DOHH2 (cell line): ENCODE results near the gene GKN1.

ENCODE experiments used
- H3F3A ChIP-seq: fragments of 200-600 bp; sonication (generic), shearing (Covaris generic); 2 replicates; pipeline ENCODE4 v1.6.0; 2016; ENCODE audit warnings: antibody characterized with exemption, mild to moderate bottlenecking; ENCODE audit not compliant: control insufficient read depth, insufficient read depth
- H3K27ac ChIP-seq: fragments of 200-600 bp; sonication (generic); 2 replicates; pipeline ENCODE4 v1.5.1; 2014; ENCODE audit warnings: low read depth, mild to moderate bottlenecking, low read length, moderate library complexity
- H3K27me3 ChIP-seq: fragments of 200-600 bp; sonication (generic); 2 replicates; pipeline ENCODE4 v1.6.1; 2014; ENCODE audit warnings: mild to moderate bottlenecking, low read length, mixed read lengths; ENCODE audit not compliant: control insufficient read depth
- H3K36me3 ChIP-seq: fragments of 200-600 bp; sonication (generic); 2 replicates; pipeline ENCODE4 v1.6.1; 2014; ENCODE audit warnings: mild to moderate bottlenecking, low read length, moderate library complexity, mixed read lengths; ENCODE audit not compliant: control insufficient read depth
- H3K4me1 ChIP-seq: fragments of 200-600 bp; sonication (generic); 2 replicates; pipeline ENCODE4 v1.6.1; 2014; ENCODE audit warnings: mild to moderate bottlenecking, low read length, mixed read lengths; ENCODE audit not compliant: control insufficient read depth
- H3K4me2 ChIP-seq: fragments of 200-600 bp; sonication (generic); 2 replicates; pipeline ENCODE4 v1.6.0; 2014; ENCODE audit warnings: mild to moderate bottlenecking, low read length, moderate library complexity
- H3K4me3 ChIP-seq: fragments of 200-600 bp; sonication (generic); 2 replicates; pipeline ENCODE4 v1.5.1; 2014; ENCODE audit warnings: mild to moderate bottlenecking, low read length, mixed read lengths
- H3K79me2 ChIP-seq: fragments of 200-600 bp; sonication (generic); 2 replicates; pipeline ENCODE4 v1.6.1; 2014; ENCODE audit warnings: mild to moderate bottlenecking, low read length, mixed read lengths; ENCODE audit not compliant: control insufficient read depth
- H3K9me2 ChIP-seq: fragments of 200-600 bp; sonication (generic); replicated peaks from 2 replicates; pipeline ENCODE4 v1.6.1; 2014; ENCODE audit warnings: mild to moderate bottlenecking, low read length, mixed read lengths; ENCODE audit not compliant: control insufficient read depth
- H3K9me3 ChIP-seq: fragments of 200-600 bp; sonication (generic); 2 replicates; pipeline ENCODE4 v1.6.1; 2014; ENCODE audit warnings: antibody characterized with exemption, low read length, mixed read lengths; ENCODE audit not compliant: control insufficient read depth, insufficient read depth
- H4K20me1 ChIP-seq: fragments of 200-600 bp; sonication (generic); 2 replicates; pipeline ENCODE4 v1.6.0; 2014; ENCODE audit warnings: low read depth, mild to moderate bottlenecking, antibody characterized with exemption, low read length, moderate library complexity; ENCODE audit not compliant: control insufficient read depth, insufficient read depth
- CTCF ChIP-seq: fragments of 200-600 bp; sonication (generic); IDR thresholded peaks from one replicate; pipeline ENCODE4 v1.5.1; 2014; ENCODE audit warnings: antibody characterized with exemption, mild to moderate bottlenecking, low read depth, low read length; ENCODE audit not compliant: poor library complexity, severe bottlenecking
- EZH2phosphoT487 ChIP-seq: fragments of 200-600 bp; sonication (generic); IDR thresholded peaks from 2 replicates; pipeline ENCODE4 v1.6.1; 2017; ENCODE audit warnings: borderline replicate concordance, mild to moderate bottlenecking, antibody characterized with exemption, low read length, moderate library complexity, mixed read lengths

GKN1 gene

GRCh38 chr2:68937346-68938055 lies 36.9 kb upstream of the GKN1 start:
- Histone ChIP-seq H3K9me2 (no peaks in the 10 kb centered on the region), H3F3A (no peaks in the 10 kb centered on the region), H3K4me1 (no peaks in the 10 kb centered on the region), H3K4me3 (no peak overlapping the region), H3K9me3 (no peaks in the 10 kb centered on the region; the same call in 1 of the 2 replicates), H3K79me2 (no peaks in the 10 kb centered on the region), H3K27me3 (peaks cover 4% of the 10 kb centered on the region), H3K27ac (no peak overlapping the region), H3K4me2 (no peak overlapping the region), H4K20me1 (no peaks in the 10 kb centered on the region), H3K36me3 (no peaks in the 10 kb centered on the region)
- no peak for TF ChIP-seq CTCF
- TF ChIP-seq EZH2phosphoT487 = no peak

GRCh38 chr2:68938938-68939337 lies 35.5 kb upstream of the GKN1 start:
- Histone ChIP-seq H3K27me3 (peaks cover 4% of the 10 kb centered on the region), H4K20me1 (no peaks in the 10 kb centered on the region), H3K36me3 (no peaks in the 10 kb centered on the region), H3K4me3 (no peak overlapping the region), H3K9me2 (no peaks in the 10 kb centered on the region), H3K79me2 (no peaks in the 10 kb centered on the region), H3K9me3 (no peaks in the 10 kb centered on the region; the same call in 1 of the 2 replicates), H3K4me1 (peaks cover 3% of the 10 kb centered on the region; the same call in 1 of the 2 replicates), H3K4me2 (no peak overlapping the region), H3K27ac (no peak overlapping the region), H3F3A (no peaks in the 10 kb centered on the region)
- TF ChIP-seq EZH2phosphoT487 (no peak), CTCF (no peak)

- Histone ChIP-seq H3K9me2 (no peaks in the 10 kb centered on the region), H3K4me2 (no peak overlapping the region), H3K79me2 (no peaks in the 10 kb centered on the region), H3K36me3 (no peaks in the 10 kb centered on the region), H3K4me1 (peaks cover 3% of the 10 kb centered on the region; the same call in 1 of the 2 replicates), H3K9me3 (no peaks in the 10 kb centered on the region; the same call in 1 of the 2 replicates), H3K4me3 (no peak overlapping the region), H3K27ac (no peak overlapping the region), H3K27me3 (peaks cover 4% of the 10 kb centered on the region), H3F3A (no peaks in the 10 kb centered on the region), H4K20me1 (no peaks in the 10 kb centered on the region)
- no peak for TF ChIP-seq EZH2phosphoT487
- TF ChIP-seq CTCF = no peak
Measured at GRCh38 chr2:68939962-68940361, 34.5 kb upstream of the GKN1 start.
